IPS-15b (cell line): Measurements from ENCODE around the gene ABLIM2.

ENCODE experiments used
- H3K27me3 ChIP-seq: one replicate; pipeline ENCODE4 v1.6.1; 2013; ENCODE audit warnings: low read length; ENCODE audit not compliant: control insufficient read depth, insufficient read depth
- H3K36me3 ChIP-seq: one replicate; pipeline ENCODE4 v1.6.1; 2013; ENCODE audit warnings: low read length; ENCODE audit not compliant: control insufficient read depth, insufficient read depth
- H3K4me1 ChIP-seq: one replicate; pipeline ENCODE4 v1.6.1; 2013; ENCODE audit warnings: mild to moderate bottlenecking, low read length; ENCODE audit not compliant: control insufficient read depth, insufficient read depth
- H3K4me3 ChIP-seq: one replicate; pipeline ENCODE4 v1.5.1; 2013; ENCODE audit warnings: low read depth, low read length
- H3K9ac ChIP-seq: one replicate; pipeline ENCODE4 v1.6.1; 2013; ENCODE audit warnings: low read depth, mild to moderate bottlenecking, low read length
- H3K9me3 ChIP-seq: one replicate; pipeline ENCODE4 v1.6.1; 2013; ENCODE audit warnings: mild to moderate bottlenecking, low read length; ENCODE audit not compliant: control insufficient read depth, insufficient read depth

Gene ABLIM2

DNA sequence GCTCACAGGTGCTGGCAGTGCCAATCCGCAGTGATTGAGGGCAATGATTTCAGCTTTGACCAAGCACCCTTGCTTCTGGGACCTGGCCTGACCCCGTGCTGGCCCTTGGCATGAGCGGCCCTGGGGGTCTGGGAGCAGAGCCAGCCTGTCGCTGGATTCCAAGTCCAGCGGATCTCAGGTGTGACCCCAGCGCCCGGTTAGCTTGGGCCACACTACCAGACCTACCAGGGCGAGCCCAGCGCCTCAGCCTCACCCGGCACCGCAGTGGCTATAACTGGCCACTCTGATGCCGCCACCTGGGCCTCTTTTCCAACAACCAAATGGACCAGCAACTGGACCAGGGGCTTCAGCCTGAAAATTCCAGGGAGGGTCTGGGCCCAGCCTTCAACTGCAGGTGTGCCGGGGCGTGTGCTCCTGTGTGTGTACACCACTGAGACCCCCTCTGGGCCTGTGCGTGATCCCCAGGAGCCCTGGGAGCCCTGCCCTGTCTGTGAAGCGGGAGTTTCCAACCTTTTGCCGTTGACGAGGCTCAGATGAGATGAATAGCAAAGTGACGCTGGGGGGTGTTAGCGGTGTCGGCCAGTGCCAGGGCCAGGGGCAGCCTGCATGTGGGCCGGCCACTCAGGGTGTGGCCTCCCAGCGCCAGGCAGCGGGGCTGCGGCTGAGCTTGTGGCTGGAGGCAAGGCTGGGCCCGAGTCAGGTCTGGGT lies 41.1 kb upstream of the ABLIM2 start:
- Histone ChIP-seq H3K4me3 (no peak overlapping the region), H3K27me3 (no peaks in the 10 kb centered on the region), H3K4me1 (no peaks in the 10 kb centered on the region), H3K9ac (no peak overlapping the region), H3K9me3 (no peaks in the 10 kb centered on the region), H3K36me3 (no peaks in the 10 kb centered on the region)

DNA sequence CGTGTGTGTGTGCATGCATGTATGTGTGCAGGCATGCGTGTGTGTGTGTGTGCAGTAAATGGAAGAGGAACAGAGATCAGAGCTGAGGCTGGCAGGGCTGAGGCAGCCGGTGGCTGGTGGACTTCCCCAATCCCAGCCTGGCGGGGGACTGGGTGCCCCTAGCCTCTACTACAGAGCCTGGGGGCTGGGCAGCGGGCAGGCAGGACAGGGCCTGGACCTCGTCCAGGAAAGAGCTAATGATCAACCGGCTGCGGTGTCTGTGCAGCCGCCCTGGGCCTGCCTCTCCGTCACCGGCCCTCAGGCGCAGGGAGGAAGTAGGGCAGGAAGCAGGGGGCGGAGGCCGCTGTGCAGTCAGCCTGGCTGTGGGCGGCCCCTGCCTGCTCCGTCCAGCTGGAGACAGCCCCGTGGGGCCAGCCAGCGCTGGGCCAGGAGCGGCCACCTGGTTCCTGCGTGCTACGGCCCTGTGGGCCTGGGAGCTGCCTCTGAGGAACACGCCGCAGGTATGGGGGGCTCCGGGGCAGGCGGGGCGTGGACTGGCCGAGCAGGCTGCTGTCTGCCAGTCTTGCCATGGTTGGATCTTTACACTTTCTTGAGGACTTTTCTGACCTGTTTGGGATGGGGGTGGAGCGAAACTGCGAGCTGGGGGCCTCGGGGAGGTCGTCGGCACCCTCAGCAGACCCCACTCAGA lies 40.4 kb upstream of the ABLIM2 start, which contains the start of gene SH3TC1:
Gene SH3TC1, plus strand, starts transcription at position 385 of the 688 bp plus-strand sequence. CDS start 5,905 bp downstream, outside the sequence.
- Histone ChIP-seq H3K36me3 (no peaks in the 10 kb centered on the region), H3K9ac (no peak within 1 kb of the TSS), H3K4me1 (no peaks in the 10 kb centered on the region), H3K27me3 (no peaks in the 10 kb centered on the region), H3K9me3 (no peaks in the 10 kb centered on the region), H3K4me3 (no peak within 1 kb of the TSS)

DNA sequence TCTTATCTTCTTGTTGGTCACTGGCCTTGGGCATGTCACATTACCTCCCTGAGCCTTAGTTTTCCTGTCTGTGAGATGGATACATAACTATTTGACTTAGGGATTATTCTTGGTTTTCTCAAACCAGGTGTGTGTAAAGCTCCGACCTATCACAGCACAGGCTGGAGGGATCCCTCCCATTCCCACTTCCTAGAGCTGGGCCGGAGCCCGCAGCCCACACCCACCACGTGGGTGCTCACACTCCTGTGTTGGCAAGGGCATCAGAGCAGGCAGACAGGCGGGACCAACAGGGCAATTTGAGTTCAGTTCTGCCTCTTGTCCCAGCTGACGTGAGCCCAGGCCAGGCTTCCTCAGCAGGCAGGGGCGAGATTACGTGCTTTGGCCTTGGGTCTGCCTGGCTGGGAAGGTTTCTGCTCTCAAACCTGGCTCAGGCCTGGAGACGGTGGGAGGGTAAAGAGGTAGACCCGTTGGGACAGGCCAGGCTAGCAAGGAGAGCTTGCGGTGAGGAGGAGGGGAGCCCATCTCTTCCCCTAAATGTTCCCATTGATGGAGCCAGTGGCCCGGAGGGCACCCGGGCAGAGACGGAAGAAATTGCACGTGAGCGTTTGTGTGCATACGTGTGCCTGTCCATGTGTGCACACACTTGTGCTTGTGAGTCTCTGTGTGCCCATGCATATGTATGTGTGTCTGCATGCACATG lies 39.7 kb upstream of the ABLIM2 start:
- no peak overlapping the region for H3K9ac ChIP-seq
- no peaks in the 10 kb centered on the region for H3K4me1 ChIP-seq

DNA sequence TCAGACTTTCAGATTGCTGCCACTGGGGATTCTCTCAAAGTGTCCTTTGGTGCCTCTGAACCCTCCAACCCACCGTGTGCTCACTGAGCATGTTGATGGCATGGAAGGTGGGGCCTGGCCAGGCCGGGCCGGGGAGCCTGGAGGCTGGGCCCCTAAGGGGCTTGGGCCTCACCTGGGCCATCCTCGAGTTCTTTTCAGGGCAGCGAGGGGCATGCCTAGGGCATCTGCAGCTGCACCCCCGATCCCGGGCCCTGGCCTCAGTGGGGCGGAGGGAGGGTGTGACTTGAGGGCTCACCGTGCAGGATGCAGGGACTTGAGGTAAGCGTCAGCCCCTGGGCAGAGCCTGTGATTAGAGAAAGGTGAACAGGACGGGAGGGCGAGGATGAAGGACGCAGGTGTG lies 38.9 kb upstream of the ABLIM2 start:
- Histone ChIP-seq H3K9me3 (no peaks in the 10 kb centered on the region), H3K9ac (no peak overlapping the region), H3K36me3 (no peaks in the 10 kb centered on the region), H3K4me1 (no peaks in the 10 kb centered on the region), H3K4me3 (no peak overlapping the region), H3K27me3 (no peaks in the 10 kb centered on the region)

More for the DNA sequence above, 39.7 kb upstream of the ABLIM2 start:
- Histone ChIP-seq H3K4me3 (no peak overlapping the region), H3K9me3 (no peaks in the 10 kb centered on the region), H3K27me3 (no peaks in the 10 kb centered on the region), H3K36me3 (no peaks in the 10 kb centered on the region)

DNA sequence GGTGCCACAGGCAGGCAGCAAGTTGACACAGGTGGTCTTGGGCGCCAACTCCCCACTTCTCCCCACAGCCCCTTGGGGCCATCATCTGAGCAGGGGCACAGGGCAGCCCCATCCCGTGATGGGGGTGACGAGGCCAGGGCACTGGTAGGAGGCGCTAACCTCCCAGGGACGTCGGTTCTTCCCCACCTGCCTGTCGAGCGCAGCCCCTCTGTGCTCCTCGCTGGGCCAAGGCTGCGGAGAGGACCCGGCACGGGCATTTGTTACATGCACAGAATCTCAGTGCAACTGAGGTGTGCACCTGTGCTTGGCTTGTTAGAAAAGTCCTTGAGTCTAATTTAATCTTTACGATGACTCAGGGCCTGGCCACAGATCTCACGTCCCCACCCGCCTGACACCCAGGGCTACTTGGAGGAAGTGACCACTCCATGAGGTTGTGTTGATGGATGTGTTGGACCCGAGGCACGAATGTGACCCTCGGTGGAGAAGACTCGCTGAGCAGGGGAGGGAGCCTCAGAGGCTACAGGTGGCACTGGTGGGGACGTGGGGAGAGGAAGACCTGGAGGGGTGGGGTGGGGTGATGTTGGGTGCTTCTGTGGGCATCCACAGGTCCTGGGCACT lies 37.3 kb upstream of the ABLIM2 start:
- H3K9ac ChIP-seq, result no peak overlapping the region
- no peak overlapping the region for H3K4me3 ChIP-seq
- no peaks in the 10 kb centered on the region for H3K4me1 ChIP-seq
- no peaks in the 10 kb centered on the region for H3K36me3 ChIP-seq
- no peaks in the 10 kb centered on the region for H3K9me3 ChIP-seq
- H3K27me3 ChIP-seq, result no peaks in the 10 kb centered on the region

DNA sequence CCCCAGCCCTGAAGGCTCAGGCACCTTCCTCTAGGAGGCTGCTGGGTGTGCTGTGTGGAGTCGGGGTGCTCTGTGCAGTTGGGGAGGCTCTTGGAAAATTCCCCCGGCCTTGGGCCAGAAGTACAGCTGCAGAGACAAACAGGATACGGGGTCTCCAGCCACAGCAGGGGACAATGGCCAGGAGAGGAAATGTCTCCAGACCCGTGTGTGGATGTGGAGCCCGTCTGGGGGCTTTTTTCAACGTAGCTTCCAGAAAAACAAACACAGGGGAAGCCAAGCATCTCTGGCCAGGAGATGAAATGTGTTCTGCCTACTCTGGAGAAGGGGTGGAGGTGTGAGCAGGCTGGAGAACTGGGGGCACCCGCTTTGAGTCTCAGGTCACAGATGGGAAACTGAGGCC lies 36.8 kb upstream of the ABLIM2 start:
- no peak overlapping the region for H3K4me3 ChIP-seq
- H3K27me3 ChIP-seq, result no peaks in the 10 kb centered on the region
- no peaks in the 10 kb centered on the region for H3K36me3 ChIP-seq
- H3K4me1 ChIP-seq, result no peaks in the 10 kb centered on the region
- H3K9ac ChIP-seq, result no peak overlapping the region
- H3K9me3 ChIP-seq, result no peaks in the 10 kb centered on the region

DNA sequence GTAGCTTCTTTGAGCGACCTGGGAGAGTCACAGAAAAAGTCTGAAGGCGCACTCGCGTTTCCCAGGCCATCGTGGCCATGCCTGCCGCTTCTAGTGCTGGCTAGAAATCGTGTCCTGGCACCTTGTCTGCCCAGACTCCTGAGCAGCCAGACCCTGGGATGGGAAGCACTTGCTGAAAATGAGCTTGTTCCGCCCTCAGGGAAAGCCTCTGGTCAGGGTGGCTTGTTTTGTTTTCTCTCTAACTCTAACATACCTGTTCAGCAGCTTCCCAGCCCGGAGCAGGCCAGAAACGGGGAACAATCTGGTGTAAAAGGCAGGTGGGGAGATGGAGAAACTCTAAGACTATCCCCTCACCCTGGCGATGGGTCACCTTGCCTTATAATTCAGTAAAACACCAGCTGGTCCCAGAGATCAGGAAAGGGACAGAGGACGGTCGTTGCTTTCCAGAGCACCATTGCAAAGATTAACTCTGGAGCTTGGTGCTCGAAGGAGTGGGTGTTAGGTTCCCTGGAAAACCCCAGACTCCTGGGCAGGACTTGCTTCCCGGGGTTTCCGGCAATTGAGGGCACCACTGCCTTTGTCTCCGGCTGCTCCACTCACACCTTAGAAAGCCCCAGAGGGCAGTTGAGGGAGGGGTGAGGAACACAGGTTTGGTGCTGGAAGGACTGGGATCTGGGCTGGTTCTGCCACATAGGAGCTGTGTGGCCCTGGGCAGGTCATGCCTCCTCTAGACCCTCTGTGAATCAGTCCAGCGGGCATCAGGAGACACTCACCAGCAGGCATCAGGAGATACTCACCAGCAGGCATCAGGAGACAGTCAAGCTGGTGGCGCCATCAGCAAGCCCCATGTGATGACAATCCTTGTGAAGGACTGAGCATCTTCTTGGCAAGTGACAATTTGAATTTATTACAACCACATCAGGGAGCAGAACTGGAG lies 36.0 kb upstream of the ABLIM2 start:
- no peaks in the 10 kb centered on the region for H3K9me3 ChIP-seq
- H3K27me3 ChIP-seq, result no peaks in the 10 kb centered on the region
- no peak overlapping the region for H3K9ac ChIP-seq
- no peaks in the 10 kb centered on the region for H3K36me3 ChIP-seq
- H3K4me1 ChIP-seq, result no peaks in the 10 kb centered on the region
- H3K4me3 ChIP-seq, result no peak overlapping the region

DNA sequence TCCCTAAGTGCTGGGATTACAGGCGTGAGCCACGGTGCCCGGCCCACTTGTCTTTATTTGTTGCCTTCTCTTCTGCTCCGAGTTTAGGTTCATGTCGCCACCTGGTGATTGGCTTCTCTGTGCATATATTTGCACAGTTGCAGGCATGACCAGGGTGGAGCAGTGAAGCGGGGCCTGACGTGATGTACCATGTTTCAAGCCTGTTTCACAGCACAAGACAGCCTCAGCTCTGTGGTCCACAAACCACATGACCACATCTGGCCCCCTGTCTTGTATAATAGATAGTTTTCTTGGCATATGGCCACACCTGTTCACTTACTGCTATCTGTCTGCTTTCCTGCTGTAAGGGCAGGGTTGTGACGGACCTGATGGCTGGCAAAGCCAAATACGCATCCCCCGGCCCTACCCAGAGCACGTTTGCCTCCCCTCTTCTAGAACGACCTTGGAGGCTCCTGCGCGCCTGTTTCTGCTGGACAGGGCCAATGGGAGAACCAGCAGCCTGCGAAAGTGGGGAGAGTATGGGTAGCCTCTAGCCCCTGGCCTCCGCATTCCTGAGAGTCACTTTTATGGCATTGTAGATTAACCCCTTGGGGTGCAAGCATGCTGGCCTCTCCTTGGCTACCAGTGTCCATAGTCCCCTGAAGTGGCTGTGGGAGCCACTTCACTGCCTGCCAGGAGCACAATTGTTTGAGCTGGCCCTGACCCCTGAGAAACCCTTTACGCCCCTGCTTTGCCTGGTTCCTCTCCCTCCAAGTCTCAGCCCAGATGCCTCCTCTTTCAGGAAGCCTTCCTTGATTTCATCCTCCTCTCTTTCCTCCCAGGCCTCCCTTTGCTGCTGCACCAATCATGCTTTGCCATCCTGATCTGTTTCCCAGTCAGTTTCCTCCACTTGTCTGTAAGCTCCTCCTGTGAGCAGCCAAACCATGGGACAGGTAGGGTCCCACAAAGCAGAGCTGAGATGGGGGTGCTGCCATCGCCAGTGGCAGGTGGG lies 34.4 kb upstream of the ABLIM2 start:
- Histone ChIP-seq H3K4me1 (no peaks in the 10 kb centered on the region), H3K36me3 (no peaks in the 10 kb centered on the region)

DNA sequence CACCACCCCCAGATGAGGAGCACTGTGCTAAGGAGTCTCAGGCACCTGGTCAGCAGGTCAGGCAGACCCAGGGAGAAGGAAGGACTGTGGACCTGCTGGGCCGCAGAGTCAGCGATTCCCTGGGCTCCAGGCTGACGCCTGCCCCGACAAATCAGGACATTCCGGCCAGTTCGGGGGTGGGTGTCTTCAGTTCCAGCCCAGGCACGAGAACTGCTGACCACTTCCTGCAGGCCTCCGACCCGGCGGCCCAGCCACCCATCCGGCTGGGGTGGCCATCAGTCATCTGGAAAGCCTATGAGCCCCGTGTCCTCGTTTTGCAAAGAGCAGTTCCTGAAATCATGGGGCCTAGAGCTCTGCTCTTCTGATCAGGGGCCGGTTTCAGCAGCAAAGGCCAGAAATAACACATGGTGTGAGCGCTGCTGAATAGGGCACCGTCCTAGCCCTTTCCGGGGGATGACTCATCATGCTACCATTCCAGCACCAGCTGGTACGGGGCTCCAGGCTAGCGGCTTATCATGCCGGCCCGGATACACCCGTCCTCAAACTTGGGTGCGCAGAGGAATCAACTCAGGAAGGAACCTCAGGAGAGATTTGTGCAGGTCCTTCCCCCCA lies 32.6 kb upstream of the ABLIM2 start:
- no peak overlapping the region for H3K4me3 ChIP-seq
- no peaks in the 10 kb centered on the region for H3K36me3 ChIP-seq
- no peak overlapping the region for H3K9ac ChIP-seq
- no peaks in the 10 kb centered on the region for H3K27me3 ChIP-seq
- H3K9me3 ChIP-seq, result no peaks in the 10 kb centered on the region
- H3K4me1 ChIP-seq, result no peaks in the 10 kb centered on the region

More for the DNA sequence above, 34.4 kb upstream of the ABLIM2 start:
- Histone ChIP-seq H3K9ac (no peak overlapping the region), H3K9me3 (no peaks in the 10 kb centered on the region), H3K27me3 (no peaks in the 10 kb centered on the region), H3K4me3 (no peak overlapping the region)
